Breast epithelium (tissue), 4 donors: ENCODE measurements around the gene ELAC2. TPM values are rescaled to one million over a fixed set of nuclear protein-coding genes. Genes with fewer than 3 reads are reported as not detected.

Experiments used
- DNase-seq, 2 donors: peaks; one replicate each; pipeline ENCODE4 v3.0.0-alpha.2; 2019; ENCODE audit warnings: low spot score in 2 of 2
- H3K27ac ChIP-seq, 2 donors: fragments of 200-600 bp; sonication (generic) in 1 of 2; one replicate each; pipeline ENCODE4 v1.5.1; 2016 to 2019; ENCODE audit warnings: mild to moderate bottlenecking in 1 of 2
- H3K27me3 ChIP-seq, 2 donors: fragments of 200-600 bp; sonication (generic) in 1 of 2; one replicate each; pipeline versions ENCODE4 v1.5.1 to v1.6.0; 2017 to 2019; ENCODE audit warnings: control low read depth in 1 of 2, mild to moderate bottlenecking in 1 of 2
- H3K36me3 ChIP-seq: fragments of 200-600 bp; one replicate; pipeline ENCODE4 v1.5.1; 2019
- H3K4me1 ChIP-seq, 2 donors: fragments of 200-600 bp; sonication (generic); one replicate each; pipeline ENCODE4 v1.5.1; 2016 to 2019; ENCODE audit warnings: control low read depth in 1 of 2
- H3K4me3 ChIP-seq, 3 donors: fragments of 200-600 bp; sonication (generic); 1 replicate in 2 of 3; 2 replicates in 1 of 3; pipeline ENCODE4 v1.5.1; 2016 to 2019; ENCODE audit warnings: mild to moderate bottlenecking in 3 of 3, moderate library complexity in 2 of 3
- H3K9me3 ChIP-seq, 2 donors: fragments of 200-600 bp; sonication (generic) in 1 of 2; one replicate each; pipeline ENCODE4 v1.5.1; 2016 to 2019; ENCODE audit warnings: control low read depth in 1 of 2
- POLR2A ChIP-seq: fragments of 450-650 bp; IDR thresholded peaks from one replicate; pipeline ENCODE4 v1.6.1; 2016; ENCODE audit warnings: antibody characterized with exemption, mild to moderate bottlenecking, moderate library complexity
- POLR2AphosphoS5 ChIP-seq, 3 donors: sonication (generic); formaldehyde crosslinking; IDR thresholded peaks; one replicate each; pipeline ENCODE4 v1.6.1; 2017; ENCODE audit warnings: antibody characterized with exemption in 3 of 3
- intact Hi-C: fragments of 100-400 bp; cut with DNase I; formaldehyde crosslinking; loops from one replicate; pipeline ENCODE4 v1.15.1; 2023; ENCODE audit warnings: low total_unique reads
- total RNA-seq, 3 donors: library from RNA; depleted of rRNA; stranded (reverse); fragments of >200 nt; gene quantifications; one replicate each; pipeline ENCODE4 v1.1.0, GENCODE V29; 2016
- TF ChIP-seq, protein P1 (sequence below), 3 donors: fragments of 450-650 bp; IDR thresholded peaks; one replicate each; pipeline ENCODE4 v1.5.1; 2016 to 2017; ENCODE audit warnings: antibody characterized with exemption in 3 of 3, mild to moderate bottlenecking in 3 of 3, moderate library complexity in 3 of 3

ELAC2 gene
- total RNA-seq, 3 donors from 2014 or later: 67.2 to 83.0 (median 76.4) TPM

DNA sequence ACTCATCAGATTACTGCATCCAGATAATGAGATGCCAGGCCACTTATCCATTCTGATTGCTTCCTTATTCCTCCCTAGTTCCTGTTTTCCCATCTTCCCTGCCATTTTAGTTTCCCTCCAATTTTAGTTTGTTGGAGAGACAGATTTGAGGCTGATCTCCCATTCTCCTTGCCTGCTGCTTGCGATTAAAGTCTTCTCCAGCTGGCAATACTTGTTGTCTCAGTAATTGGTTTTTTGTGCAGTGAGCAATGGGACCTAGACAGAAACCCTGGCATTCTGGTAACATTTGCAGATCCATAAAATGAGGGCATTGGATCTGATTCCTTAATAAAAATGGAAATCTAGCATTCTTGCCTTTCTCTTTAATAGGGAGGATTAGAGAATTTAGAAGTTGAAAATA is 17.6 kb upstream of the ELAC2 start:
- DNase-seq: no peak
- H3K36me3 ChIP-seq: no peaks in the 10 kb centered on the region
- H3K4me1 ChIP-seq: no peaks in the 10 kb centered on the region
- intact Hi-C loops: no loop called here
- H3K9me3 ChIP-seq: peaks cover 6 to 12% of the 10 kb centered on the region in 2 donors
- H3K27me3 ChIP-seq: no peaks in the 10 kb centered on the region
- H3K27ac ChIP-seq: no peak overlapping the region
- TF ChIP-seq, protein P1, sequence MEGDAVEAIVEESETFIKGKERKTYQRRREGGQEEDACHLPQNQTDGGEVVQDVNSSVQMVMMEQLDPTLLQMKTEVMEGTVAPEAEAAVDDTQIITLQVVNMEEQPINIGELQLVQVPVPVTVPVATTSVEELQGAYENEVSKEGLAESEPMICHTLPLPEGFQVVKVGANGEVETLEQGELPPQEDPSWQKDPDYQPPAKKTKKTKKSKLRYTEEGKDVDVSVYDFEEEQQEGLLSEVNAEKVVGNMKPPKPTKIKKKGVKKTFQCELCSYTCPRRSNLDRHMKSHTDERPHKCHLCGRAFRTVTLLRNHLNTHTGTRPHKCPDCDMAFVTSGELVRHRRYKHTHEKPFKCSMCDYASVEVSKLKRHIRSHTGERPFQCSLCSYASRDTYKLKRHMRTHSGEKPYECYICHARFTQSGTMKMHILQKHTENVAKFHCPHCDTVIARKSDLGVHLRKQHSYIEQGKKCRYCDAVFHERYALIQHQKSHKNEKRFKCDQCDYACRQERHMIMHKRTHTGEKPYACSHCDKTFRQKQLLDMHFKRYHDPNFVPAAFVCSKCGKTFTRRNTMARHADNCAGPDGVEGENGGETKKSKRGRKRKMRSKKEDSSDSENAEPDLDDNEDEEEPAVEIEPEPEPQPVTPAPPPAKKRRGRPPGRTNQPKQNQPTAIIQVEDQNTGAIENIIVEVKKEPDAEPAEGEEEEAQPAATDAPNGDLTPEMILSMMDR (IDR thresholded peaks at IDR 0.05): no peak
- TF ChIP-seq POLR2AphosphoS5 (IDR thresholded peaks at IDR 0.05) (no peak), POLR2A (no peak)
- no peak overlapping the region for H3K4me3 ChIP-seq

DNA sequence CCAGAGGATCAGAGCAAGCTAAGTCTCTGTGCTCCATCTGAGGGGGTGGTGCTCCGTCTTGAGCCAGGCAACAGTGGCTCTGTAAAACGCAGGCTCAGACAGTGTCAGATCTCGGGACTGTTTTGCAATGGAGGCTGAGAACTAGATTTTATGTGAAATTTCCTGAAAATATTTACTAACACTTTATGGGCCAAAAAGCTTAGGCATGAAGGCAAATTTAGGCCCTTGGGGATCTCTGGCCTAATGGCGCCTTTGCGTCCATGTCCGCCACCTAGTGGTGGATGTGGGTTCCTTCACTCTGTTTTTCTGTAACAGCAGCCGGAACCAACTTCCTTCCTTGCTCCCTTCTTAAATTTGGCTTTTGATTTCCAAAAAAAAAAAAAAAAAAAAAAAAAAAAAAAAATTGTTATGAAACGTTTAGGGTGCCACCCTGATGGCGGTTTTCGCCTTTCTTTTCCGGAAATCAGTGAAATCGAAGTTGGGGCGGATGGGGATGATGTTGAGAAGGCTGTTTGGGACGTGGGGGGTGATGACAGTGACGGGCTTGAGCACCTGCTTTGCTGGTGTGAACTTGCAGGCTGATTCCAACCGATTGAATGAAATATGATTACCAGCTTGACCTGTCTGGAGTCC is 14.0 kb upstream of the ELAC2 start:
- H3K36me3 ChIP-seq: no peaks in the 10 kb centered on the region
- no peaks in the 10 kb centered on the region for H3K4me1 ChIP-seq
- peak overlapping the region in 1 of 2 donors; percentile 35 for H3K27ac ChIP-seq
- no peak overlapping the region for H3K4me3 ChIP-seq
- TF ChIP-seq, protein P1 (IDR thresholded peaks at IDR 0.05): peak in 1 of 3 donors; percentile 54
- TF ChIP-seq POLR2A: no peak
- no peak for TF ChIP-seq POLR2AphosphoS5 (IDR thresholded peaks at IDR 0.05)
- H3K27me3 ChIP-seq: no peaks in the 10 kb centered on the region
- peaks cover 6 to 12% of the 10 kb centered on the region in 2 donors for H3K9me3 ChIP-seq
- intact Hi-C loops: no loop called here
- no peak for DNase-seq

DNA sequence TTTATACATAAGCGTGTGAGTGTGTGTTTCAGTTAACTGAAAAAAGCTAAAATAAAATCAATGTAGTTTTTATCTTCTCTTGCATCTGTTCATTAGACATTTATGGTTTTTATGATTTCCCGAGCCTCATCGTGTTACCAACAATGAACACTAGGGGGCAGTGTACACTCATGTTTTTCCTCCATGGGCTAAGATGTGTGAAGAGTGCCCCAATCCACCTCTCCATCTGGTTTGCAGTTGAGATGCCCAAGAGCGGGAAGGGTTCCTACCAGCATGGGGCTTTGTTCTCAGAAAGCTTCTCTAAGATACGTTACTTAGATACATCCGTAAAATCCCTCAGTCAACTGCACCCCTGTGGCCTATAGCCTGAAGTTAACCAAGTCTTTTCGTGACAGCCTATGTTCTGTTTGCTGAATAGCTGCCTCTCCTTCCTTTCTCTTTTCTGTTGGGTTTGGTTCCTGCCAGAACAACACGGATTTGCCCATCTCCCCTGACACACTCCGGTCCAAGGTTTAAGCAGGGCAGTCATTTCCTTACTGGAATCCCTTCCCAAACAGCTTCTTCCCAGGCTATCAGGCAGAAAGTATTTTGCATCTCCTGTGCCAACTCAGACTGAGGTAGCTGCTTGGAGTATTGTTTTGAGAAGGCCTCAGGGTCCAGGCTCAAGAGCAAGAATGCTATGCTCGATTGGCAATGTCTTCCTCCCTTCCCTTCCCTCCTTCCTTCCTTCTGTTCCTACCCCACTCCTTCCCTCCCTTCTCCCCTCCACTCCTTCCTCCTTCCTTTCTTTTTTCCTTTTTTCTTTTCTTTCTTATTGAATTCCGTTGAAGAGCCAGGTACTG is 12.9 kb upstream of the ELAC2 start:
- no peaks in the 10 kb centered on the region for H3K36me3 ChIP-seq
- H3K4me3 ChIP-seq: no peak overlapping the region
- TF ChIP-seq, protein P1 (IDR thresholded peaks at IDR 0.05): peak; percentile 50 to 72 (median 51)
- TF ChIP-seq POLR2A (no peak), POLR2AphosphoS5 (IDR thresholded peaks at IDR 0.05) (no peak)
- H3K9me3 ChIP-seq: peaks cover 5 to 6% of the 10 kb centered on the region in 2 donors
- intact Hi-C loops: no loop called here
- no peaks in the 10 kb centered on the region for H3K27me3 ChIP-seq
- DNase-seq: no peak
- H3K4me1 ChIP-seq: no peaks in the 10 kb centered on the region
- H3K27ac ChIP-seq: no peak overlapping the region

- TF ChIP-seq POLR2AphosphoS5 (IDR thresholded peaks at IDR 0.05) (no peak), POLR2A (no peak)
- TF ChIP-seq, protein P1 (IDR thresholded peaks at IDR 0.05): no peak
- intact Hi-C loops: no loop called here
- Histone ChIP-seq H3K9me3 (no peaks in the 10 kb centered on the region), H3K36me3 (no peaks in the 10 kb centered on the region), H3K27me3 (no peaks in the 10 kb centered on the region), H3K27ac (no peak overlapping the region), H3K4me3 (no peak overlapping the region), H3K4me1 (no peaks in the 10 kb centered on the region)
- DNase-seq: no peak
These were observed 12.2 kb upstream of the ELAC2 start for GRCh38 chr17:13030056-13030455.

DNA sequence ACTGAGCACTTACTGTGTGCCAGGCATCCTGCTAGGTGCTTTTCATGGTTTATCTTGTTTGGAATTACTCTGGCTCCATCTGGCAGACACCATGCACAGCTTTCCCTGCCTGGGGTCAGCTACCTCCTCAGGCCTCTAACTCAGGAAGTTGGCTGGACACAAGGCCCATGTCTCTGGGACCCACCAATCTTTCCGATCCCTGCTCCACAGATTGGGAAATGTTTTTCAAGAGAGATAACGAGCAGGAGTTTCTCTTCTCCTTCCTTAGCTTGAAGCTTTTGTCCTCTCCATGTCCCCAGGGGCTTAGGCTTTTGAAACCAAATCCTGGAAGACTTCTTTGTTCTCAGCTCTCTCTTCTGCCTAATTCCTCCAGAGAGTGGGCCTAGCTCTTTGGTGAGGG is 11.5 kb upstream of the ELAC2 start:
- H3K4me1 ChIP-seq: no peaks in the 10 kb centered on the region
- no peak overlapping the region for H3K27ac ChIP-seq
- H3K4me3 ChIP-seq: no peak overlapping the region
- DNase-seq: no peak
- no peaks in the 10 kb centered on the region for H3K27me3 ChIP-seq
- intact Hi-C loops: no loop called here
- TF ChIP-seq POLR2A: no peak
- TF ChIP-seq, protein P1 (IDR thresholded peaks at IDR 0.05): no peak
- no peak for TF ChIP-seq POLR2AphosphoS5 (IDR thresholded peaks at IDR 0.05)
- H3K36me3 ChIP-seq: no peaks in the 10 kb centered on the region
- H3K9me3 ChIP-seq: no peaks in the 10 kb centered on the region
